Activated naive CD4-positive, alpha-beta T cell treated with Interleukin-2 at 50 U/mL for 16 hours (primary cell): Measurements from ENCODE around the gene CELSR1.

Experiments used
- DNase-seq: peaks from one replicate; pipeline ENCODE4 v3.0.0-alpha.2; 2020

The CELSR1 gene, protein sequence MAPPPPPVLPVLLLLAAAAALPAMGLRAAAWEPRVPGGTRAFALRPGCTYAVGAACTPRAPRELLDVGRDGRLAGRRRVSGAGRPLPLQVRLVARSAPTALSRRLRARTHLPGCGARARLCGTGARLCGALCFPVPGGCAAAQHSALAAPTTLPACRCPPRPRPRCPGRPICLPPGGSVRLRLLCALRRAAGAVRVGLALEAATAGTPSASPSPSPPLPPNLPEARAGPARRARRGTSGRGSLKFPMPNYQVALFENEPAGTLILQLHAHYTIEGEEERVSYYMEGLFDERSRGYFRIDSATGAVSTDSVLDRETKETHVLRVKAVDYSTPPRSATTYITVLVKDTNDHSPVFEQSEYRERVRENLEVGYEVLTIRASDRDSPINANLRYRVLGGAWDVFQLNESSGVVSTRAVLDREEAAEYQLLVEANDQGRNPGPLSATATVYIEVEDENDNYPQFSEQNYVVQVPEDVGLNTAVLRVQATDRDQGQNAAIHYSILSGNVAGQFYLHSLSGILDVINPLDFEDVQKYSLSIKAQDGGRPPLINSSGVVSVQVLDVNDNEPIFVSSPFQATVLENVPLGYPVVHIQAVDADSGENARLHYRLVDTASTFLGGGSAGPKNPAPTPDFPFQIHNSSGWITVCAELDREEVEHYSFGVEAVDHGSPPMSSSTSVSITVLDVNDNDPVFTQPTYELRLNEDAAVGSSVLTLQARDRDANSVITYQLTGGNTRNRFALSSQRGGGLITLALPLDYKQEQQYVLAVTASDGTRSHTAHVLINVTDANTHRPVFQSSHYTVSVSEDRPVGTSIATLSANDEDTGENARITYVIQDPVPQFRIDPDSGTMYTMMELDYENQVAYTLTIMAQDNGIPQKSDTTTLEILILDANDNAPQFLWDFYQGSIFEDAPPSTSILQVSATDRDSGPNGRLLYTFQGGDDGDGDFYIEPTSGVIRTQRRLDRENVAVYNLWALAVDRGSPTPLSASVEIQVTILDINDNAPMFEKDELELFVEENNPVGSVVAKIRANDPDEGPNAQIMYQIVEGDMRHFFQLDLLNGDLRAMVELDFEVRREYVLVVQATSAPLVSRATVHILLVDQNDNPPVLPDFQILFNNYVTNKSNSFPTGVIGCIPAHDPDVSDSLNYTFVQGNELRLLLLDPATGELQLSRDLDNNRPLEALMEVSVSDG (N-terminal part only)

DNA sequence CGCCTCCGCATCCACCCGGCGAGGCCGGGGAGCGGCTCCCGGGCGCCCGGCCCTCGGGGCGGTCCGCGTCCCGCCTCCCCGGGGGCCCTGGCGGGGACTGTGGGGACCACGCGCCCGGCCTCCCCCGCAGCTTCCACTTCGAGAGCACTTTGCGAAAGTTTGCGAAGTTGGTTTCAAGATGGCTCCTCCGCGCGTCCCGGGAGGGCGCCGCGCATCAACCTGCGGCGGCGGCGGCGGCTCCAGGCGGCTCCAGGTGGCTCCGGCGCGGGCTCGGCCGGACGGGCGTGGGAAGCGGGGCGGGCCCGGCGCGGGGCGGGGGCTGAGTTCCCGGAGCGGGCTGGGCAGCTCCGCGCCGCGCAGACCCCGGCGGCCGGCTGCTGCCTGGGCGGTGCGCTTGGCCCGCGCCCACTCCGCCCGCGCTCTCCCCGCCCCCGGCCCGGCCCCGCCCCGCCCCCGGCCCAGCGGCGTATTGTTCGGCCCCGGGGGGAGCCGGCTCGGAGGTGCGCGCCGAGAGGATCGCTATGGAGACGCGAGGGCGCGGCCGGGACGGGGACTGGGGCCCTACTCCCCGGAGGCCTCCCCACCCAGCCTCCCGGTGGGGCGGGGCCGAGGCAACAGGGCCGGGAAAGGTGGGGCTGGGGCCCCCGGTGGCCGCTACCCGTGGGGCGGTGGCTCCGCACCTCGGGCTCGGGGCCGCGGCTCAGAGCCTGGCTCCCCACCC lies at the start of gene CELSR1:
TSS of gene CELSR1 (minus strand) at position 396 of the 721 bp plus-strand sequence. CDS start 450 bp downstream, outside the sequence.
- peak; percentile 24 for DNase-seq

DNA sequence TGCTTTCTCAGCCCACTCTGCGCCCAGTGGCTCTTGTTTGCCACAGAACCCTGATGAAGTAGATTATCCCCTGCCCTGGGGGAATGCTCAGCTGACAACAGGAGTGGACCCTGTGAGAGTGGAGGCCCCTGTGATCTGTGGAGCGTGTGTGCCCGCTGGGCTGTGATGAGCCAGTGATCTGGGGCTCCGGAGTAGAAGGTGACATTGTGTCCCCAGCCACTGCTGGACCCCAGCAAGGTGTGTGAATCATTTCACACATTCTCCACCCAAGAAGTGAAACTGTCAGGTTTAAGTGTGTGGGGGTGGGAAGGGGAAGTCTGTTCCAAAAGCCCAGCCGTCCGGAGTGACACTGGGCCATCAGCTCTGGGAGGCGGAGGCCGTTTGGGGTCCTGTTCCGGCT lies 49.6 kb upstream of the CELSR1 start:
- no peak for DNase-seq

DNA sequence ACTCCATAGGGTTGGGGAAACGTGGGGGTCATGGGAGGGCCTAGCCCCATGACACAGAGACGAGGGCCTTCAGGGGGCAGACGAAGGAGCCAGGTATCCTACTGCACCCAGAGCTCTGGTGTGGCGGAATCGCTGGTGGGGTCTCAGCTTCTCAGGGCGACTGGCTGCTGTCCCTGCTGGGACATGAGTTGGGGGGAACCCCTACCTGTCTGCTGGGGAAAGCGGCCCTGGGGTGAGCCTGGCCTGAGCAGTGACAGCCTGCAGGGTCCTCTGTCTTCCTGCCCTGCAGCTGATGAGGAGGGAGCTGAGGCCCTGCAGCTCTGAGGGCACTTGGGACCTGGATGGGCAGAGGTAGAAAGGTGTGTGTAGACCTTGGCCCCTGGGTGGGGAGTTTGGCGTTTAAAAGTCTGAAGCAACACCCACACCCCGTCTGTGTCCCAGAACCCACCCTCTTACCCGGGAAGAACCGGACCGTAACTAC lies 49.2 kb upstream of the CELSR1 start:
- no peak for DNase-seq

DNA sequence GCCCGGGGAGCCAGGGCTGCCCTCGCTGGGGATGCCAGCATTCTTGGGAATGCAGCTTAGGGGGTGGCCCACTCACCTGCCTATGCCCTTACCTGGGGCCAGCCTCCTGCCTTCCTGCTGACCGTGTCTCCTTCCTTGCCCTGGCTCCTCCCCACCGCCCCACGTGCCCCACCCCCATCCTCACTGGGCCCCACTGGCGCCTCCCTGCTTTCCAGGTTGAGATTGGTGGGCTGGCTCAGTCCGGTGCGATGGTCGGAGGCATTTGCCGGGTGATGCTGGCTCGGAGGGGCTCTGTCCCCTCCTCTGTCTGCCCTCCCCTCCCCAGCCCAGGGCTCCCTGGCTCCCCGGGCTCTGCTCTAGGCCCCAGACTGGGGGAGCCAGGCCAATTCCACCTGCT lies 48.7 kb upstream of the CELSR1 start:
- no peak for DNase-seq

DNA sequence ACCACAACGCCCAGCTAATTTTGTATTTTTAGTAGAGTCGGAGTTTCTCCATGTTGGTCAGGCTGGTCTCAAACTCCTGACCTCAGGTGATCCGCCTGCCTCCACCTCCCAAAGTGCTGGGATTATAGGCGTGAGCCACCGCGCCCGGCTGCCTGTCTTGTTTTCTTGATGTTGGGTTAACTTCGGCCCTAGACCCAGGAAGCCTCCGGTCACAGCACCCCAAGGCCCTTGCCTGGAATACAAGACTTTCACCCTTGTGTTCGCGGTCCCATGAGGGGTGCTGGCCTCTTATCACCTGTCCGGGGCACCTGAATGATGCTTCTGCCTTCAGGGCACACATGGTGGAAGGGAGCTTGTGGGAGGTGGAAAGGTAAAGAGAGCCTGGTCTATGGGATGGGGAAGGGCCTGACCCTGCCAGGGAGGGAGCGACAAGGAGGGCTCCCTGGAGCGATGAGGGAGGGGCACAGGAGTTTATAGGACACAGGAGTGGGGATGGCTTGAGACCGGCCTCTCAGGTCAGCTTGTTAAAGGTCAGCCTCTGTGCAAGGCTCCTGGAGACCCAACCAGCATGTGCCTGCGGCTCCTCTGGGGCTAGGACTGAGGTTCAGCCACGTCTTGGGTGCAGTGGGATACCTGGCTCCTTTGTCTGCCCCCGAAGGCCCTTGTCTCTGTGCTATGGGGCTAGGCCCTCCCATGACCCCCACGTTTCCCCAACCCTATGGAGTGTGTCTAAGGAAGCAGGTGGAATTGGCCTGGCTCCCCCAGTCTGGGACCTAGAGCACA lies 48.1 kb upstream of the CELSR1 start:
- no peak for DNase-seq

DNA sequence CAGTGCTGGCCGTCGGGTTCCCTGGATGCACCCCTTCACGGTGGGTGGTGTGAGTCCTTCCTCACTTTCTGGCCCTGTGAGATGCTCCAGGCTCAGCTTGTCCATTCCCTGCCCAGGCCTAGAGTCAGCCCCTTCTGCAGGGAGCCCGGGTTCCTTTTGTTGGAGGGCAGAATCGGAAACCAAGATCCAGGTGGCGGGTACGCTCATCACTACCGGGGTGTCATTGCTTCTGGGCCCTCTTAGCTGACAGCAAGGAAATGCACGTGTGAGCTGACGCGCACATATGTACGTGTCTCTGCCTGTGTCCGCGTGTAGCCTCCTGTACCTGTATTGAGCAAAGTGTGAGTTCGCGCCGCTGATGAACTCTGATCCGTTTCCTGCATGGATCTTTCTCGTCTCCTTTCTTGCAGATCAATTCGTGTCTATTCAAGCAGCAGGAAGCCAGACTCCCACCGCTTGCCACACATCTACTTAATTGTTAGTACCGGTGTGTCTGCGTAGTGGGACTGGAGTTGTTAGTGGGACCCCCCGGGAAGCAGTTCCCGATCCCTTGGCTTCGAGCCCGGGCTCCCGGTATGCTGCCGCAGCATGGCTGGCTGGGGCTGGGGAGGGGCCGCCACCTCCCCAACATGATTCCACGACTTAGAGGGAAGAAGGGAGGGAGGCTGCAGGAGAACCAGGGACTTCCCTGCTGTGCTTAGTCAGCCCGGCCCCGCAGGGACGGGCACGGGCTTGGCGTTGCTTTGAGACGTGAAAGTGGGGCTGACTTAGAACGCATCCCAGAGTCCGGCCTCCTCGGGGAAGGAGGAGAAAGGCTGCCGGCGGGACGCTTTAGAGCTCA lies 46.9 kb upstream of the CELSR1 start:
- DNase-seq: no peak

DNA sequence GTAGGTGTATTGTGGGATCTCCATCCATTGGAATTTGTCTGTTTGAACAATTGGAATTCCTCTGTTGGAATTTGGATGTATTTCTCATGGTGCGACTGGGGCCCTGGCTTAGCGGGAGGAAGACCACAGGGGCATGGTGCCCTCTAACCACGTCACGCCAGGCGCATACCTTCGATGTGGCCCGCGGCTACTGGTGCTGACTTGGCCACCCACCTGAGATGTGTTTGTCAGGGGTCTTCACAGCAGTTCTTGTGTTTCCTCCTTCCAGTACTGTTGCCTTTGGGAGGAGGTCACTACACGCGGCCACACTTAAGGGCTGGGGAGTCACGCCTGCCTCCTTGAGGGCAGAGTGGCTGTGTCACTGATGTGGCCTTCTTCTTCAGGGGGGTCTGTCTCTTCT lies 46.2 kb upstream of the CELSR1 start:
- DNase-seq: no peak

DNA sequence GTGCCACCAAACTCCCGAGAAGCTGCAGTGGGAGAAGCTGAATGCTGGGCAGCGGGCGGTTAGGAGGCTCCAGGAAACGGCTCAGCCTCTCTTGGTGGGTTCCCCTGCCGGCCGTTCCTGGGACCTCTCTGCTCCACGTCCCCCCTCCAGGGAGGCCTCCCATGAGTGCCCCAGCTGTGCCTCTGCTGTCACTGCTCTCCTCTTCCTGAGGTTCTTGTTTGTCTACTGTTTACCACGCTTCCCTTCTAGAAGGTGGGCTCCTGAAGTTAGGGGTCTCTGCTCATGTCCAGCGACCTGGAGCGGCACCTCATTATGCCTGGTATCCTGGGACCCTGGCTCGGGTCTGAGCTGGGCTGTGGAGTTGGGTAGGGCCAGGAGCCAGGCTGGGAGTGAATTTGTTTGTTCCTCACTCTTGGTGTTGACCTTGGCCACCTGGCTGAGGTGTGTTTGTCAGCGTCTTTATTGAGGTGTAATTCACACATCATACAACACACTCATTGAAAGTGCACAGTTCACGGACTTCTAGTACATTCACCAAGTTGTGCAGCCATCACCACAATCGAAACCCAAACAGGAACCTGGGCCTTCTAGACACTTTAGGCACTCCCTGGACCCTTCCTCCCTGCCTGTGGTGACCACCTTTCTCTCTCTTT lies 45.0 kb upstream of the CELSR1 start:
- DNase-seq: no peak

DNA sequence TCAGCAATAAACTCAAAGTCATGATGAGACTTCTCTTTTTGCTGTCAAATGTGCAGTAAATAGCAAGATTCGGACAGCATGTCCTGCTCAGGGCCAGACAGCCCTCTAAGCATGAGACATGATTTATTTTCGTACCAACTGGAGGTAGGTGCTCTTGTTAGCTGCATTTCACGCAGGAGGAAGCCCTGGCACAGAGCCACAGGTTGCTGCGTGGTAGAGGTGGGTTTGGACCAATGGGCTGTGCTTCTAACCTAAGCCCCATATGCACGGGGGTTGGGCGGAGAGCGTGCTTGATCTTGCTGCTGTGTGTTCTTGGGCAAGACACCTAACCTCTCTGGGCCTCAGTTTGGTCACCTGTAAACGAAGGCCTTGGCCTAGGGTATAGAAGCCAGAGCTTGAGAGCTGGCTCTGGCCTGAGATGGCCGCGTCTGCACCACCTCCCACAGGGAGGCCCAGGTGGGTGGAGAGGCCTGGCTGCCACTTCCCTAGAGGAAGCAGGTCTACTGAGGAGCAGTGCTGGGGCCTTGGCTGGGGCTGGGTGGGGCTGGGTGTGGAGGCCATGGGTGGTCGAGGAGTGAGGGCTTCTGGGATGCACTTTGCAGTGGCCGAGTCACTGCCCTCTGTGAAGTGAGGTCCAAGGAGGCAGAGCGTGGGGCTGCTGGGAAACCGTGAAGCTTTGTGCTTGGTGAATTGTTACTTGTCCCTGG lies 44.3 kb upstream of the CELSR1 start:
- no peak for DNase-seq

DNA sequence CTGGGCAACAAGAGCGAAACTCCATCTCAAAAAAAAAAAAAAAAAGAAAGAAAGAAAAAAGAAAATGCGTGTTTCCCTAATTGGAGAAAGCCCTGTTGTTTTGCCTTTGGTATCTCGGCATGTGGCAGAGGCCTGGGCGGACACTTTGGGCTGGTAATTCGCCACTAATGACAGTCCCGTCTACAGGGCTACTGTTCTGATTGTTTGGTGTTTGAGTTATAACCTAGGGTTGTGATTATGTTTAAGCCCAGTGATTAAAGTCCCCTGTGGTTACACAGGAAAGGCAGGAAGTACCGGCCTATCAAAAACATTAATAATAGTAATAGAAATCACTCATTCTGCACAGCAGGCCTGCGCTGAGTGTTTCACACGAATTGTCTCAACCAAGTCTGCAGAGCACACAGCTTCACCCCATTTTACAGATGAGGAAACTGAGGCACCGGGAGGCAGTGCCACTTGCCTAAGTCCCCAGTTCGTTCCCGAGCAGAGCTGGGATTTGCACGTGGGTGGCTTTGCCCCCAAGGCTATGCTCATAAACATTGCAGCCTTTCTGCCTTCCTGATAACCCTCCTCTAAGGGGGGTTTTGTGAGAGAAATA lies 43.6 kb upstream of the CELSR1 start:
- DNase-seq: no peak

DNA sequence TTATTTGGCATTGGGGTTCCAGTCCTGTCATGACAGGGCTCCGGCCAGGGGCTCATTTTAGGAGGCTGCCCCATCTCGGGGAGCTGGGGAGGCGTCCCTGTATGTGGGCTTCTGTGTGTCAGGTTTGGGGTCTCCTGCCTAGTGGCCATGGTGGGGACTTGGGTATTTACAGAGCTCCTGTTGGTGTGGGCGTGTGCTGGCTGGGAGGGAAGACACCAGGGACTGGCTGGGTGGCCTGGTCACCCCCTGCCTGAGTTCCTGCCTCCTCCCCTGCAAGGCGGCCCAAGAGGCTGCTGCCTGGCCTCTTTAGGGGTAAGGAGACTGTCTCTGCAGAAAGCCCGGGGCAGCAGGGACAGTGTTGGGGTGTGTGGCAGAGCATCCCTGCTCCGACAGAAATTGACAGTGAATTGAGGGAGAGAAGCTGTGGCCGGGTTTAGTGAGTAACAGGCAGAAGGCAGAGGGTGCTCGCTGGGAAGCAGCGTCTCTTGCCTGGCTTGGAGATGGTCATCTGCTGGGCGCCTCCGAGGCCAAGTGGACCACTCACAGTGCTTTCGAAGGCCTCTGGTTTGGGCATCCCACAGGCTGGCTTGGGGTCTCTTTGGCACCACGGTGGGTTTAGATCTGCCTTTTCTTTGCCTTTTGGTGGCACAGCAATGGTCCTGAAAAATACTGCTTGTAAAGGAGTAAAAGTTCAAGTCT lies 42.5 kb upstream of the CELSR1 start:
- no peak for DNase-seq

DNA sequence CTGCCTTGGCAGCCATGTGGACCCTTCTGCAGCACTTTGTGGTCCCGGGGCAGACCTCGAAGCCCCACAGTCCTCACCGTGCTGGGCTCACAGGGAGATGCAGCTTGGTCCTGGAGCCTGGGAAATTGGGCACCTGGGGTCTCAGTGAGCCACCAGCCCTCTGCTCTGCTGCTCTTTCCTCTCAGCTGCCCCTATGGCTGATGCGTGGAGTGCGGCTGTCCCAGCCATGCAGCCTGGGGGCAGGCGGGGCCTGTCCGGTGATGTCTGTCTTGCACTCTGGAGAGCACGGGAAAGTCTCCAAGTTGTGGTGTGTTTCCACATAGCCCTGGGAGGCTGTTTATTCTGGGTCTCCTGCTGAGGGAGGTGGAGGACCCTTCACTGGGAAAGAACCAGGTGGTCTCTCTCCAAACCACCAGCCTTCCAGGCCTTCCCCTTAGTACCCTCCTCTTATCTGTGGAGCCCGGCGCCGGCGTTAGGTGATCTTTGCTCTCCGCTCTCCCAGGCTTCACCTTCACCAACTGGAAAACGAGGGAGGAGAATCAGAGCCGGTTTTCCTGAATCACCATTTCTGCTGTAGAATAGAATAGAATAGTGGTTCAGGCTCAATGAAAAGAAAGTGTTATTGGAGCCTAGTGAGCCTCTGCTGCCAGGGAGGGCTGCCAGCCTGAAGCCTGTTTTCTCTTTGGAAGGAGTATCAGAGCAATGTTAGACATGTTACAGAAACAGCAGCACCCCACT lies 41.6 kb upstream of the CELSR1 start:
- no peak for DNase-seq

DNA sequence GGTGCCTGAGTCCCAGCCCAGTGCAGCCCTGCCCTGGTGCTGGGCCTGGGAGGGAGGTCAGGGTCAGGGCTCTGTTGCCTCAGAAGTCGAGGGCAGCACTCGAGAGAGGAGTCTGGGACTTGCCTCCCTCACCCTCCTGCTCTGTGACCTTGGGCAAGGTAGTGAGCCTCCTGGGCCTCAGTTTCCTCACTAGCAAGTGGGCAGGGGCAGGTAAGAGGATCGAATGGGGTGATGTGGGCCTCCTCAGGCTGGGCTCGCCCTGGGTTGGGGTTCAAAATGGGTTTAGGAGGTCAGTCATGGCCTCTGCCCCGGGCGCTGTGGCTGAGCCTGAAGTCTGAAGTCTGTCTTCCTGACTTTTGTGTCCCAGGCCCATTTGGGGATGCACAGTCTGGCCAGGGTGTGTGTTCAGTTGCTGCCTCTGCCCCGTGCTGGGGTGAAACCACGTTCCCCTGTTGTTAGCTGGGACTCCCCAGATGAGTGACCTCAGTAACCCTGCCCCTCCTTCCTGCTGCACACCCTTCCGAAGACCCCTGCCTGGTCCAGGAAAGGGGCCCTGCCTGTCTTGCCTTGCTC lies 40.9 kb upstream of the CELSR1 start:
- DNase-seq: no peak

DNA sequence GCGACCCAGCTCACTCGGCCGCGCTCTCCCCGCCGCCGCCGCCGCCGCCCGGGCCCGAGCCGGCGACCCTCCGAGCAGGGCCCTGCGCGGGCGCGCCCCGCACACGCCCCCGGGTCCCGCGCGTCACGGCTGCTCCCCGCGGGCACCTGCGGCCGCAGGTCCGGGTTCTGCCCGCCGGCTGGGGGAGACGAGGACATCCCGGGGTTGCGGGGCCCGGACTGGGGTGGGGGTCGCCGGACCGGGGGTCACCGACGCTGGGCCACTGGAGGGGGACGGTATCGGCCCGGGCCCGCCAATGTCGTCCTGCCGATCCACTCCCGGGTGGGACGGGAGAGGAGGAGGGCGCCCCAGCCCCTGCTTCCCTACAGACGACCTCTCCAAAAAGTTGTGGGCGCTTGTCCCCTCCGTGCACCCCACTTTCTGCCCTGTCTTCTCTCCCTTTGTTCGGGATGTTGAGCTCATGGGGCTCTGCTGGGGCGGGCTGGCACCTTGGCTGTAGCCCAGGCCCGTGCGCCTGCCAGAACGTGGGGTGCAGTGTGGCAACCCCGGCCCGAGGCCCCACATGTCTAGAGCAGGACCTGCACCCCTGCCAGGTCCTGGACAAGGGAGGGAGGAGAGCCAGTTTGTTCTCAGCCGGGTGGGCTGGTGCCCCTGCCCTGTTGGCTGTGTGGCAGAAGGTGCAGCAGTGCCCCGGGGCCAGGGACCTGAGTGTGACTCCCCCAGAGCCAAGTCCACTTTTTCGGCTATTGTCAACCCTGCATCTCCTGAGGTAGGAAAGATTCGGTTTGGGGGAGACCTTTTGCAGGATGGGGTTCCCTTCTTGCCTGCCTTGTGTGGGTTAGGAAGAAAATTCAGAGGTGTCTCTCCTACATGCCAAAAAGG lies 40.2 kb upstream of the CELSR1 start:
- DNase-seq: peak; percentile 17

DNA sequence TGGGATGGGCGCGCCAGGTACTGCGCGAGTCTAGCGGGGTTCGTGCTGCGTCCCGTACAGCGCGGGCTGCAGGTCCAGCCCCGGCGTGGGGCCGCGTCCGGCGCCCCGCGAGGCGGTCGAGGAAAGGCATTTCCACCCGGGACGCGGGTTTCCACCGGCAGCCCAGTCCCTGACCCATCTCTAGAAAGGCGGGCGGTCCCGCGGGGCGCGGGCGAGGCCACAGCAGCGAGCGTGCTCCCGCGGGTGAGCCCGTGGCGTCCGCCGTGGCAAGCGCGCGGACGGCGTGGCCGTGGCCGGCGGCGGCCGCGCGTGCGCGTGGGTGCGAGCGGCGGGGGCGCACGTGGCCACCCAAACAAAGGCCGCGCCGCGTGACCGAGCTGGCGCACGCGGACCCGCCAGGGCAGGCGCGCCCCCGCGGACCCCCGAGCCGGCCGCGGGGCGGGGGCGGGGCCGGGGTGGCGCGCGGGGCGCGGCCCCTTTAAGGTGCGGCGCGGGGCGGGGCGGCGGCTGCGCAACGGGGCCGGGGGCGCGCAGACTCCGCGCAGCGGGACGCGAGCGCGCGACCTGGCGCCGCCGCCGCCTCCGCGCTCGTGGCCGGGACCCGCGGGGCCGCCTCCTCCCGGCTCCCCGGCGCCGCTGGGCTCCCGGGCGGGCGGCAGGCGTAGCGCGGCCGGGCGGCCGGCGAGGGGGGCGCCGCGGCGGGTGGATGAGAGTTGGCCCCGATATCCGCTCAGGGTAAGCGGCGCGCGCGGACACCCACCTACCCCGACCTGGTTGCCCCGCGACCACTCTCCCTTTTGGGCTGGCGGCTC lies 39.3 kb upstream of the CELSR1 start:
- DNase-seq: peak; percentile 65
